CD4-positive, alpha-beta T cell (primary cell): ENCODE data around the gene ARPC1A. TPM values are rescaled to one million over a fixed set of nuclear protein-coding genes. Genes with fewer than 3 reads are reported as not detected.

Experiments
- ATAC-seq: fragments of 200-7000 bp; cut with Tn5 transposase; one replicate; pipeline ENCODE4 v1.10.0; 2022; ENCODE audit warnings: mild to moderate bottlenecking; ENCODE audit not compliant: poor library complexity
- CTCF ChIA-PET: fragments of 350-600 bp; sonication (Branson Sonifier 250); formaldehyde crosslinking; loops from one replicate; lab custom pipeline; 2021; ENCODE audit warnings: antibody characterized with exemption, inconsistent platforms; lab: Charles Lee
- POLR2A ChIA-PET: fragments of 350-600 bp; sonication (Branson Sonifier 250); formaldehyde crosslinking; loops from one replicate; lab custom pipeline; 2021; ENCODE audit warnings: antibody characterized with exemption, inconsistent platforms; lab: Charles Lee
- DNase-seq, 14 experiments: peaks; one replicate each; pipeline ENCODE4 v3.0.0-alpha.2; 2013 to 2020; ENCODE audit warnings: mixed read lengths in 2 of 14
- H3K27ac ChIP-seq, 2 donors: one replicate each; pipeline versions ENCODE4 v1.5.1 to v1.7.0; 2013; ENCODE audit warnings: low read length in 2 of 2, low read depth in 1 of 2, mild to moderate bottlenecking in 1 of 2
- H3K27me3 ChIP-seq, 2 experiments: 1 replicate in 1 of 2; 2 replicates in 1 of 2; pipeline versions ENCODE4 v1.6.1 to v1.7.0; 2013; ENCODE audit warnings: low read length in 2 of 2, control low read depth in 1 of 2, mild to moderate bottlenecking in 1 of 2, moderate library complexity in 1 of 2; ENCODE audit not compliant: insufficient read depth in 2 of 2, control insufficient read depth in 1 of 2
- H3K36me3 ChIP-seq: one replicate; pipeline ENCODE4 v1.6.1; 2013; ENCODE audit warnings: low read length, control low read depth; ENCODE audit not compliant: insufficient read depth
- H3K4me1 ChIP-seq: one replicate; pipeline ENCODE4 v1.6.1; 2013; ENCODE audit warnings: low read length, control low read depth; ENCODE audit not compliant: insufficient read depth
- H3K4me3 ChIP-seq: one replicate; pipeline ENCODE4 v1.5.1; 2013; ENCODE audit warnings: mild to moderate bottlenecking, low read length, moderate library complexity
- H3K9me3 ChIP-seq, 2 experiments: 1 replicate in 1 of 2; 2 replicates in 1 of 2; pipeline versions ENCODE4 v1.6.1 to v1.7.0; 2013; ENCODE audit warnings: low read length in 2 of 2, mild to moderate bottlenecking in 2 of 2, control low read depth in 1 of 2, moderate library complexity in 1 of 2; ENCODE audit not compliant: control insufficient read depth in 1 of 2, insufficient read depth in 1 of 2
- H3K27ac Mint-ChIP-seq: one replicate; pipeline ENCODE4 v1.8.0; 2020; ENCODE audit warnings: mixed read lengths
- H3K27me3 Mint-ChIP-seq: one replicate; pipeline ENCODE4 v1.8.0; 2021; ENCODE audit warnings: mixed read lengths
- H3K36me3 Mint-ChIP-seq: one replicate; pipeline ENCODE4 v1.8.0; 2021; ENCODE audit warnings: low read depth, mixed read lengths
- H3K4me1 Mint-ChIP-seq: one replicate; pipeline ENCODE4 v1.8.0; 2021; ENCODE audit warnings: low read depth, mixed read lengths
- H3K4me3 Mint-ChIP-seq: one replicate; pipeline ENCODE4 v1.8.0; 2020; ENCODE audit warnings: mild to moderate bottlenecking, mixed read lengths
- H3K9me3 Mint-ChIP-seq: one replicate; pipeline ENCODE4 v1.8.0; 2020; ENCODE audit warnings: mixed read lengths
- CTCF ChIP-seq: fragments of 200-600 bp; IDR thresholded peaks from one replicate; pipeline ENCODE4 v1.8.0; 2022; ENCODE audit warnings: antibody characterized with exemption, mild to moderate bottlenecking
- intact Hi-C, 2 experiments: fragments of 100-400 bp; cut with DNase I in 1 of 2; cut with micrococcal nuclease in 1 of 2; formaldehyde crosslinking; loops; one replicate each; pipeline versions ENCODE4 v1.15.1 to v1.9.0; 2023 to 2025; cut with DNase I, micrococcal nuclease
- total RNA-seq, 174 experiments: library from RNA in 2 of 174; stranded (reverse) in 2 of 174; gene quantifications; one replicate each; pipeline ENCODE4 v1.2.3 and lab custom pipeline; 2021 to 2026

ARPC1A gene
- total RNA-seq, 2 experiments from 2014 or later: 25.3 to 30.4 TPM

GRCh38 chr7:99387912-99388311, 62.2 kb downstream of the ARPC1A start:
- TF ChIP-seq CTCF: no peak
- Mint-ChIP-seq H3K36me3 (peaks cover 70% of the 10 kb centered on the region), H3K9me3 (no peaks in the 10 kb centered on the region), H3K27me3 (no peaks in the 10 kb centered on the region), H3K4me3 (no peak overlapping the region), H3K27ac (no peak overlapping the region), H3K4me1 (peaks cover 32% of the 10 kb centered on the region)
- POLR2A ChIA-PET: interaction anchor here (1.1 to 2.7 kb wide), 2 partner anchors 11 to 20 kb away, joined by 4 to 9 read pairs; partner anchors contain the start of genes BUD31 and PDAP1
- CTCF ChIA-PET: interaction anchor here (0.7 kb wide), 1 partner anchor 76 kb away, joined by 3 read pairs; no protein-coding TSS in a partner anchor
- no peak for ATAC-seq
- H3K4me1 ChIP-seq: peaks cover 50% of the 10 kb centered on the region
- no peaks in the 10 kb centered on the region for H3K27me3 ChIP-seq
- peaks cover 87% of the 10 kb centered on the region for H3K36me3 ChIP-seq
- DNase-seq: no peak
- intact Hi-C loops: loop anchor here (1.0 kb wide), 1 partner anchor 23 kb away; no protein-coding TSS in a partner anchor
- no peak overlapping the region for H3K4me3 ChIP-seq
- H3K9me3 ChIP-seq: no peaks in the 10 kb centered on the region
- no peak overlapping the region for H3K27ac ChIP-seq

GRCh38 chr7:99389772-99390171, 64.1 kb downstream of the ARPC1A start:
- intact Hi-C loops: no loop called here
- Histone ChIP-seq H3K4me1 (peaks cover 47% of the 10 kb centered on the region), H3K36me3 (peaks cover 91% of the 10 kb centered on the region), H3K4me3 (no peak overlapping the region), H3K27me3 (no peaks in the 10 kb centered on the region), H3K9me3 (no peaks in the 10 kb centered on the region), H3K27ac (no peak overlapping the region)
- DNase-seq: no peak
- Mint-ChIP-seq H3K27ac (no peak overlapping the region), H3K9me3 (no peaks in the 10 kb centered on the region), H3K36me3 (peaks cover 84% of the 10 kb centered on the region), H3K27me3 (no peaks in the 10 kb centered on the region), H3K4me3 (no peak overlapping the region), H3K4me1 (peaks cover 28% of the 10 kb centered on the region)
- TF ChIP-seq CTCF: no peak
- POLR2A ChIA-PET: interaction anchor here (0.7 to 8.7 kb wide), 4 partner anchors 9 to 19 kb away, joined by 4 to 105 read pairs (median 22); partner anchors contain the start of genes ARPC1B, BUD31 and PDAP1
- CTCF ChIA-PET: no interaction called here
- no peak for ATAC-seq

GRCh38 chr7:99390941-99391602, 65.4 kb downstream of the ARPC1A start:
- intact Hi-C loops: no loop called here
- peaks cover 87% of the 10 kb centered on the region for H3K36me3 Mint-ChIP-seq
- Histone ChIP-seq H3K9me3 (no peaks in the 10 kb centered on the region), H3K36me3 (peaks cover 95% of the 10 kb centered on the region), H3K4me1 (peaks cover 35% of the 10 kb centered on the region), H3K27me3 (no peaks in the 10 kb centered on the region), H3K27ac (peak overlapping the region in 1 of 2 donors; percentile 17), H3K4me3 (no peak overlapping the region)
- peaks cover 23% of the 10 kb centered on the region for H3K4me1 Mint-ChIP-seq
- peak overlapping the region; percentile 94 for H3K27ac Mint-ChIP-seq
- ChIA-PET POLR2A (interaction anchor here (1.4 to 8.7 kb wide), 3 partner anchors 10 to 17 kb away, joined by 6 to 105 read pairs (median 37); partner anchors contain the start of genes ARPC1B, BUD31 and PDAP1), CTCF (no interaction called here)
- H3K9me3 Mint-ChIP-seq: no peaks in the 10 kb centered on the region
- TF ChIP-seq CTCF: no peak
- no peak overlapping the region for H3K4me3 Mint-ChIP-seq
- DNase-seq (no peak), ATAC-seq (no peak)
- no peaks in the 10 kb centered on the region for H3K27me3 Mint-ChIP-seq
